ENCODE results near the gene CDH23.

DNA sequence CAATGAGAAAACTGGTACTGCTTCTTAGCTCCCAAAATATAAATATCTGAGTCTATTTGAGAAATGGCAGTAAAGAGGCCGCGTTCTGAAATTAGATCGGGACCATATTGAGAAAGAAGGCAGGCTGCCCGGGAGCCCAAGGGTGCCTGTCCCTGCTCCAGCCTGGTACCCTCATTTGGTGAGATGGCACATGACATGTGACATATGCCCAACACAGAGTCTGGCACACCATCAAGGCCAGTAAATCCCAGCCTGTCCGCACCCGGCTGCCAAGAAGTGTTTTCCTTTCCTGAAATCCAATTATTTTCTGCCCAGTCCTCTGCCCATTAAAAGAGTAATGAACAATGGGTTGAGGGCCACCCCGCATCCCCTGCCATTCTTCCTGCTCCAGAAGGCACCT, 66.4 kb downstream of the CDH23 start:
- TF ChIP-seq POLR2AphosphoS5 (IDR thresholded peaks at IDR 0.05; ENCODE audit: low read depth, low read length), result no peak
- no peak for TF ChIP-seq SIN3A (IDR thresholded peaks at IDR 0.05; ENCODE audit: borderline replicate concordance, insufficient read depth, low read length)
